GM18526 (cell line): ENCODE measurements around the gene FHL3.

Source experiments
- POLR2A ChIP-seq: IDR thresholded peaks from 3 replicates; pipeline ENCODE4 v1.6.1; 2011; ENCODE audit not compliant: insufficient read length; ENCODE audit errors: extremely low read depth

The FHL3 gene

GRCh38 chr1:38041936-38042834, 36.9 kb upstream of the FHL3 start:
- no peak for TF ChIP-seq POLR2A

GRCh38 chr1:38039331-38040088, 34.2 kb upstream of the FHL3 start:
- no peak for TF ChIP-seq POLR2A

DNA sequence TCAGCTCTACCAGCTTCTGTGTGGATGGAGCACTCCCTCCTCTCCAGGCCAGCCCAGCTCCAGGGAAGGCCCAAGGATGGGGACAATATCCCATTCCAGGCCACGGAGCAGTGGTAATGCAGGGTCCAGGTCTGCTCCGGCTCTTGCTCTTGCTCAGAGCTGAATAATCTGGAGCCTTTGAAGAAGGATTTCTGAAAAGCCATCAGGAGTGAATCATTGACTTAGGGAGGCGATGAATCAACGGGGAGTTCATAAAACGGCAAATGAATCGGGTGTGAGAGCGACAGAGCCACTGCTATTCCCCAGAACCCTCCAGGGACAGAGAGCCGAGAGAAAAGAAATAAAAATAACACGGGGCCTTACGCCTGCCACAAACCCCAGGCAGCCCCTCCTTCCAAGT, 33.5 kb upstream of the FHL3 start:
- no peak for TF ChIP-seq POLR2A

GRCh38 chr1:38037221-38037939, 32.1 kb upstream of the FHL3 start:
- no peak for TF ChIP-seq POLR2A

GRCh38 chr1:38034871-38035270, 29.6 kb upstream of the FHL3 start:
- TF ChIP-seq POLR2A, result no peak

- TF ChIP-seq POLR2A, result no peak
These were observed 26.2 kb upstream of the FHL3 start for GRCh38 chr1:38031513-38031866.

DNA sequence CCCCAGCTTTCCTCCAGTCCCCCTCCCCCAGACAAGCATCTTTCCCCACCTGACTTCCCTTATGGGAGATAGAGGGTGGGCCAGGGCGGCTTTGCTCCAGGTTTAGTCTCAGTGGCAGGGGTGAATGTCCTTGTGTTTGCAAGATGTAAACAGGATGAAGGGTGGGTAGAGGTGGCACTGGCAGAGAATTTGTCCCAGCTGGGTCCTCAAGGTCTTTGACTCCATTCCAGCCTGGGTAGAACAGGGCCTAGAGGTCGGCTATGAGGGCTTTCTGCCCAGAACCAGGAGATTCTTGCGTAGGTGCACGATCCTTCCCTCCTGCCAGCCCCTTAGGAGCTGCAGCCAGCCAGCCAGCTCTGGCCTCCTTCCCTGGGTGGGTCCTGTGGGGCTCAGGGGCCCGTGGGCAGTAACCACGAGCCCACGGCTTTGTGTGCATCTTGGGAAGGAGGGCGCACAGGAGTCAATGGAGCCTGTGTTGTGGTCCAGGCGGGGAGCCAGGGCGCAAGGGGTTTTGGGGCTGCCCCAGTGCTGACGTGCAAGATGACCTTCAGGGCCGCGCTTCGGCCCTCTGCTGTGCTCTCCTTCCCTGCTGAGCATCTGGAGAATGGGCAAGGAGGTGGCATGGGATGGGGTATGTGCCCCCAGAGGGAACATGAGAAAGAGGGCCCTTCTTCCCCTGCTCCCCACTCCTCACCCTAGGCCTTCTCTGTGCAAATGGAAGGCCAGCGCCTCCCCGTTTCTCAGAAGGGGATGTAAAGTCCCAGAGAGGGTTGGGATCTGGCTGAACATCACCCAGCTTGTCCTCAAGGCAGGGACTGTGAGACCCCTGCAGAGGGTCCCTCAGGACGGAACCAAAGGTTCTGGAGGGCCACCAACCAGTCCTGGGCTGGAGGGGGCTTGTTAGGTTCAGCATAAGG, 25.5 kb upstream of the FHL3 start:
- TF ChIP-seq POLR2A, result no peak

- TF ChIP-seq POLR2A, result peak; percentile 35
These were observed 24.6 kb upstream of the FHL3 start for GRCh38 chr1:38029685-38030511.

DNA sequence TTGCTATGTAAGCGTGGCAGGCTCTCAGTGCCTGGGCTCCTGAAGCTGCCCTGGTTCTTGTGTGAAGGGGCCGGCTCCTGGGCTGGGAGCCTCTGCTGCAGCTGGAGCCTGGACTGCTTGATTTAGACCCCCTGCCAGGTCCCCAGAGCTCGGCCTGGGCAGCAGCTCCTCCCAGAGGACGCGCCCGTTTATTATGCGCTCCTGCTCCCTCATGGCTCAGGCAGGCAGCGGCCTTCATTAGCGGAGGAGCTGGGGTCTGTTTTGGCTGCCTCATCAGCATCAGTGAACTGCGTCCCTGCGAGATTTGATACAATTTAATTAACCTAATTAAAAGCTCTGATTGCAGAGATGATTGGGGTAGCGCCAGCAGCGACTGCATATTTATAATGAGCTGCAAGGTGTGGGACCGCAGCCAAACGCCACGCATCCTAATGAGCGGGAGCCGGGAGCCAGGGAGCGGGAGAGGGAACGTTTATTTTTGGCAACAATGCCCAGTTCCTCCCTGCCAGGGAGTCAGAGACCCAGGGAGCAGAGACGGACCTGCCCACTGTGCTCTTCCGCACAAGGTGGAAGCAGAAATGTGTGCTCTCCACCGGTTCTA, 23.9 kb upstream of the FHL3 start:
- TF ChIP-seq POLR2A, result no peak

DNA sequence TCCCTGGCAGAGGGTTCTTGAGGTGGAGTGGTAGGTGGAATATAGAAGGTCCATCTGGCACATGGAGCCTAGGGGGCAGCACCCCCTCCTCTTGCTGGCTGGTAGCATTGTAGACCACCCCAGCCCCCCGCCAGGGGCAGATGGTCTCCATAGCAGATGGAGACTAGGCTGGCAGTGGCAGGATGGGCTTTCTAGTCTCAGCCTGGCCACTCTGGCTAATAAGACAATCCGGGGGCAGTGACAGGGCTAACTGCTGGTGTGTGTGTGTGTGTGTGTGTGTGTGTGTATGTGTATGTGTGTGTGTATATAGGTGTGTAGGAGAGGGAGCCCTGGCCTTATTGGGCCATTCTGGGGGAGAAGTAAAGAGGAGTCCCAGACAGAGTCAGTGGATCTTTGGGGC, 23.4 kb upstream of the FHL3 start:
- TF ChIP-seq POLR2A, result no peak

GRCh38 chr1:38028105-38028591, 22.8 kb upstream of the FHL3 start:
- TF ChIP-seq POLR2A, result no peak

GRCh38 chr1:38027201-38028104, 22.1 kb upstream of the FHL3 start:
- TF ChIP-seq POLR2A, result peak; percentile 11
